ENCODE results near the gene MAN1A2.

DNA sequence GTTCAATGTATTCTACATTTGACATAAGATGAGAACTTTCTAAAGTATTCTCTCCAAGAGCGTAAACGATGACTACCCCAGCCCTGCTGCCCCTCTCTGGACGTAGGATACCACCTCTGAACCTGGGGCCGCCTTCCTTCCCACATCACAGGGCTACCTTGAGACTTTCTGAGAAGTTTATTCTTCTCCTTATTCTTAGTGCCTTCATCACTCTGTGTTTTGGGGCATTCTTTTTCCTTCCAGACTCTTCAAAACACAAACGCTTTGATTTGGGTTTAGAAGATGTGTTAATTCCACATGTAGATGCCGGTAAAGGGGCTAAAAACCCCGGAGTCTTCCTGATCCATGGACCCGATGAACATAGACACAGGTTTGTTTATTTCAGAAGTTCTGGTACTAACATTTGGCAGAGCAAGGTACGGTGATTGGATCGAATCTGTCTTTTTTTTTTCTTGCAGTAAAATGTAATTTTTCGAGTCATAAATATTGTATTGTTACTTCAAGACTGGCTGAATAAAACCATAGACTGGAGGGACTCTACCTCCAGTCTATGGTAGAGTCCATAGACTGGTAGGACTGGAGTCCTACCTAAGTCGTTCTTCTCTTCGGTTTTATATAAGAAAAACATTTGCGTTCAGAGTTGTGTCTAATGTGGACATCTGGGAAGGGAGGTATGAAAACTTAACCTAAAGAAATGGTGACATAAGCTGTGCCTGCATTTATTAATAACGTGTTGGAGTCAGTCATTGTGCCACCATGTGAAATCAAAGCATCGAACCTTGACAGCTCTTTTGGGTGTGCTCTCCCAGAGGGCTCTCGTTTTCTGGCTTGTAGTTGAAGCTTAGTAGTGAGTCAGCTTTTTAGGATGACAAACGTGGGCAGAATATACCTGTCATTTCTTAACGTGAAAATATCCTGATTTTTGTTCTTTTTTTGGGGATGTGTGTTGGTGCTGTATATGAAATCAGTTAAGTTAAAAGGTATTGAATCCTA is 1.2 kb downstream of the MAN1A2 start:
- no peak for TF ChIP-seq CTCF (IDR thresholded peaks at IDR 0.05)
- TF ChIP-seq POLR2A (IDR thresholded peaks at IDR 0.05): no peak

Measured in heart left ventricle (tissue), 13 donors.